GM18498 (cell line): ENCODE results near the gene TMEM244.
"Not testable (repeated sequence)": the region's sequence is repeated elsewhere in the genome, so short reads cannot be mapped to it uniquely, and the experiment has no call there.

Experiments
- ATAC-seq: cut with Tn5 transposase; IDR thresholded peaks from one replicate; pipeline ENCODE4 v1.9.1; 2021; ENCODE audit warnings: mild to moderate bottlenecking, moderate library complexity; ENCODE audit not compliant: unreplicated experiment

TMEM244 gene

GRCh38 chr6:129867403-129867802, 6.3 kb upstream of the TMEM244 start:
- no peak for ATAC-seq

GRCh38 chr6:129866688-129867087, 5.6 kb upstream of the TMEM244 start:
- no peak for ATAC-seq

DNA sequence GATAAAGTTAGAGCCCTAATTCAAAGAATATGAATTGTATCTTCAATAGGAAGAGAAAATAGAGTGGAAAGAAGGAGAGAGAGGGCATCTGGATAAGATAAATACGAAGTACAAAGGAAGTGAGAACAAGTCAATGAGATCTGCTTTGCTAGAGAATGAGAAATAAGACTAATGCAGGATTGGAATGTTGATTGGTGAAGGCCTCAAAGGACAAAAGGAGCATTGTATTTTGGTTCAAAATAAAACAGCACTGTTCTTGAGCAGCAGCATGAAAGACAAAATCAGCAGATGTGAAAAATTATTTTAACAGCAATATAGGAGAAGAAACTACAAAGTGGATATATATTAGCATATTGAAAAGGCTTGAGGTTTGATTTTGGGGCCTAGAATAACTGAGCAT, 5.1 kb upstream of the TMEM244 start:
- no peak for ATAC-seq

DNA sequence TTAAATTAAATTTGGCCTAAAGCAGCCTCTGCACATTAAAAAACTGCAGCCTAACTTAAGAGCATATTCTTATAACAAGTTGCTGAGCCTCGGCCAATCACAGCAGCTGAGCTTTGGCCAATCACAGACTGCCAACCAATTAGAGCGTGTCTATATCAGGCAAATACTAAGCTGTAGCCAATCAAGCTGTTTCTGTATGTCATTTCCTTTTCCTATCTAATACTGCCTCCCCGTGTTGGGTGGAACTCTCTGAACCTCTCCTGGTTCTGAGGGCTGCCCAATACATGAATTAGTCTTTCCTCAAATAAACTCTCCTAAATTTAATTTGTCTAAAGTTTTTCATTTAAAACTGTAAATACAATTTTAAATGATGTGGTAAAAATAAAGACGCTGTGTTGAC, 3.9 kb upstream of the TMEM244 start:
- no peak for ATAC-seq

- ATAC-seq: no peak
These were observed 2.5 kb upstream of the TMEM244 start for GRCh38 chr6:129863664-129864063.

- ATAC-seq: no peak
These were observed 1.6 kb downstream of the TMEM244 start for GRCh38 chr6:129859524-129859923.

- ATAC-seq: no peak
These were observed 3.3 kb downstream of the TMEM244 start for GRCh38 chr6:129857838-129858237.

DNA sequence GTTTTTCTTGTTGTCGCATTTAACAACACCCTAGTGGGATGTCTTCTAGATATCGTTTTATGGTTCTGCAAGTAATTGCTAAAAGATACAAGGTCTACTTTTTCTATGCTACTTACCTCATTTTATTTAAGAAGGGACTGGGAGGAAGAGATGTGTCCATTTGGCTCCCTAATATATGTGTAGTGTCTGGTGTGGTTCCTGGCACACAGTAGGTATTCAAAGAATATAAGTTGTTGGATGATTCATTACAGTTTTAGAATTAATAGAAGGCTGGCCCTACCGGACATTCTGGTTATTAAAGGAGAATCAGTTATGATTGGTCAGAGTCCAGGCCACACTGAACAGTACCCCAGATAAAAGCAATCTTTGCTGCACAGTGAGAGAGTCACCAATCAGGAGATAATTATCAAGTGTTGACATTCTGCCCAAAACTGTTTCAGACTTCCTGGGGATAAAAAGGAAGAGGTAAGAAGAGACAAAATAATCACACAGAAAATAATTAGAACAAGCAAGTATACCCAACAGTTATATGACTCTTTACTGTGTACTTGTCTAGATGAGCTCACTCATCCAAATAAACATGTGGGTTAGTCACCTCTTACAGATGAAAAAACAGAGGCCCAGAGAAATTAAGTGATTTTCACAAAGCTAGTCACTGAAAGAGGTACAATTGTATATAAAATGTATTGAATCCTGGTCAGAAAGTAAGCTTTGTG, 7.0 kb downstream of the TMEM244 start:
- no peak for ATAC-seq

DNA sequence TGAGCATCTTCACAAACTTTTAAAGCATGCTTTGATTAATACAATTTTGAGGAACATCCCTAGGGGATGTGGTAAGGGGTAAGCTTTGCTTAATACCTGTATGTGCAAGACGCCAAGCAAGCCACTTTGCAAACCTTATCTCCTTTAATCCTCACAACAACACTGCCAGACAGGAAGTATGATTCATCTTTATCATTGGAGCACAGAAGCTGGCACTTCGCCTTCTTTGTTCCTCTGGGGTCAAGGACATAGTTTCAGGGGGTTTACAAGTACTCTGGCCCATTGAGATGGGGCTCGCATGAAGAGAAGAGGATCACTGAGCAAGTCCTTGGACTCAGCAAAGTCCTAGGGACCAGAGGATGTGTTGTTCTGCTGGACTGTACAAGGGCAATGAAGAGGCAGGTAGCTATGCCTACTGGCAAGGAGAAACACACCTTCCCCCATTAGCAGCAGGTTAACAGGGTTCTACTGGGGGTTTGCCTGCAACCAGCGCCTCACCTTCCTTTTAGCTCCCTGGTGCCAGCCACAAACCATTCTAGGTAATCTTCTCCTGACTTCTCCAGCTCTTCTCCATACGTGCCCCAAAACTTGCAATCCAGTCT, 8.8 kb downstream of the TMEM244 start:
- no peak for ATAC-seq

DNA sequence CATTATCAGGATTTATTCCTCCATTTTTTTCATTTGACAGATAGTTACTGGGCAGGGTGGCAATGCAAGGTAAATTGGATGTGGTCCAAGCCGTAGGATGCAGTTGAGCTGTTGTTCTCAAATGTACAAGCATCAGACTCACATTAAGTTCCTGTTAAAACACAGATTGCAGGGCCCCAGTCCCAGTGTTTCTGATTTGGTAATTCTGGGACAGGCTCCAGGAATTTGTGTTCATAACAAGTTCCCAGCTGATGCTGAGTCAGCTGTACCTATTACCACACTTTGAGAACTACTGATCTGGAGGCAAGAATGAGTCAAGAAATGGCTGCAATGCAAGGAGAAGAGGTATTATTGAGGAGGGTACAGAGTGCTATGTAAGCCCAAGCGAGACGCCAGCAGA, 11.7 kb downstream of the TMEM244 start:
- no peak for ATAC-seq

GRCh38 chr6:129846761-129847160, 14.4 kb downstream of the TMEM244 start:
- ATAC-seq: no peak

- ATAC-seq: no peak
These were observed 15.4 kb downstream of the TMEM244 start for GRCh38 chr6:129845696-129846095.

DNA sequence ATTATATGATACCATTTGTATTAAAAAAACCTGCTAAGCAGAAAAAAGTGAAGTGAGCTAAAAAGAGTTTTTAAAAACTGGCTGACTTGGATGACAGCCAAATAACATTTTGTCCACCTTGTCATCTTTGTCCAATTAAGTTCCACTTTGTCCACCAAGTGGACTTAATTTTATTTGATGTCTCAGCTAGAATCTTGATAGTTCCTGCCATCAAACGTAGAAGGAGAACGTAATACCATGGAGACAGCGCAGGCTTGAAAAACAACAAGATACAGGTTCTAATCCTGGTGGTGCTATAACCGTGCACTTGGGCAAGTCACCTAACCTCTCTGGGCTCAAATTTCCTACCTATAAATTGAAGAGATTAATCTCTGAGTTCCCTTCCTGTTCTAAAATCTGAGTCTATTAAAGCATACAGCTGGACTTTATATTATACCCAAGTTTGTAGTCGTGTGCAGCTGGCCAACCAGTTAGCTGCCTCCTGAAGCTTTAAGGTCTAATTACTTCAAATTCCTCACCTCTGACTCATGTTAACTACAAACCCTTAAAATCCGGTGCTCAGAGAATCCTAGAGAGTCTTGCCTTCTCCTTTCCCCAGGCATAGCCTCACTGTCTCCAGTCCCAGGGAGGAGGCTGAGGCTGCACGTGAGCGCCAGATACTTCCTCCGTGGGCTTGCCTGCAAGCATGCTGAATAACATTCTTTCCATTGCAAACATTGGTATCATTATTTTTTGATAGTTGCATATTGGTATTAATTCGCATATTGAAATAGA, 16.8 kb downstream of the TMEM244 start:
- no peak for ATAC-seq

GRCh38 chr6:129843573-129843972, 17.5 kb downstream of the TMEM244 start:
- no peak for ATAC-seq

DNA sequence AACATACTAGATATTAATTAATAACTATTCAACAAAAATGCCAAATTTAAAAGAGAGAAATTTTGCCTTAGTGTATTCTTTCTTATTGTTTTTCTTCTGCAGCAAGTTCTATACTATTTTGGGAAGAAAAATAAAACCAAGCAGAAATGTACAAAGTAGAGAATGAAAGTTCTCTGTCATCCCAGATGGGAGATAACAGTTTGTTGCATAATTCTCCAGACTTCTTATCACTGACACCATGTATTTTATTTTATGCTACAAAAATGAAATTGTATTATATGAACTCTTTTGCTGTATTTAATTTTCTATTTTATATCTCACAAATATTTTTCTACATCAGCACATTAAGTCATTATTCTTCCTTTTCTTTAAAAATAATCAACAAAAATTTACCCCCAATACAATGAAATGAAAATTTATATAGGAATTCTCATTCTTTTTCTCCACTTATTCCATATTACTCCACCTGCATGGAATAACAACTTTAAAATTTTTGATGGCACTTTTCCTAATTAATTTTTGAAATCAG, 18.2 kb downstream of the TMEM244 start:
- no peak for ATAC-seq

DNA sequence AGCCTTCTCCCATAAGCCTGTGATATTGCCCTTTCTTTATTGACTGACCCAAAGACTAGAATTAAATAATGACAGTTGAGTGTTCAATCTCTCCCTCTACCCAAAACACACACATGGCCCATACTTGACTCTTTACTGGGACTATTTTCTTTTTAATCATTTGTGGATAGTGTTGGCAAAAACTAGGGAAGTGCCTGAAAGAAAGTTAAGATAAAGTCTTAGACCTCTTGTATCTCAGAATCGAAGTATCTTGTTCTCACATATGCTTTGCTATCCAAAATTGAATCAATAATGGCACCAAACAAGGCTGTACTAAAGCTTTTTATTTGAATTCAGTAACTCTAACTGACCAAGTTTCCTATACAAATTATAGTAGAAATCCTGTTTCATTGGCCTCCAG, 19.0 kb downstream of the TMEM244 start:
- ATAC-seq: no peak

- not testable (repeated sequence) for ATAC-seq
These were observed 21.6 kb downstream of the TMEM244 start for GRCh38 chr6:129839562-129839961.

DNA sequence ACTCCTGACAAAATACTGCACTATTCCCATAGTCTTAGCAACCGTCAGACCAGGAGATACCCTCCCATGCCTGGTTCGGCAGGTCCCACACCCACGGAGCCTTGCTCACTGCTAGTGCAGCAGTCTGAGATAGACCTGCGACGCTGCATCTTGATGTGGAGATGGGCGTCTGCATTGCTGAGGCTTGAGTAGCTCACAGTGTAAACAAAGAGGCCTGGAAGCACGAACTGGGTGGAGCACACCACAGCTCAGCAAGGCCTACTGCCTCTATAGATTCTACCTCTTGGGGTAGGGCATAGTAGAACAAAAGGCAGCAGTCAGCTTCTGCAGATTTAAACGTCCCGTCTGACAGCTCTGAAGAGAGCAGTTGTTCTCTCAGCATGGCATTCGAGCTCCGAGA, 25.4 kb downstream of the TMEM244 start:
- ATAC-seq: no peak

- ATAC-seq: no peak
These were observed 28.8 kb downstream of the TMEM244 start for GRCh38 chr6:129832299-129832698.

DNA sequence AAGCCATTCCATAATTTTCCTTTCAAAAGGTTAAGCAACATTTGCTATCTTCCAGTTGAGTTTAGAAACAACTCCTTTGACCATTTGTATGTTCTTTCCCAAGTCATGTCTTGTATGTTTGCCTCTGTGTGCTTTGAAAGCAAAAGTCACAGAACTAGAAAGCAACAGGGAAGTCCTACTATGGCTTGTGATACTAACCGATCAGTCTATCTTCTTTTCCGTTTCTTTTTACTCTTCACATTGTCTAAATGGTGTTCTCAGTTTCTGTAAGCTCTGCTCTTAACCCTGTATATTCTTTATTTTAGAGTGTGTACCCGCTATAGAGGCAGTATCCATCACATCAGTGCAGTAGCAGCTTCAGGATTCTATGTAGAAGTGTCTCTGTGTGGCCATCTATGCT, 32.9 kb downstream of the TMEM244 start:
- no peak for ATAC-seq

GRCh38 chr6:129818251-129818650, 42.9 kb downstream of the TMEM244 start:
- ATAC-seq: no peak

DNA sequence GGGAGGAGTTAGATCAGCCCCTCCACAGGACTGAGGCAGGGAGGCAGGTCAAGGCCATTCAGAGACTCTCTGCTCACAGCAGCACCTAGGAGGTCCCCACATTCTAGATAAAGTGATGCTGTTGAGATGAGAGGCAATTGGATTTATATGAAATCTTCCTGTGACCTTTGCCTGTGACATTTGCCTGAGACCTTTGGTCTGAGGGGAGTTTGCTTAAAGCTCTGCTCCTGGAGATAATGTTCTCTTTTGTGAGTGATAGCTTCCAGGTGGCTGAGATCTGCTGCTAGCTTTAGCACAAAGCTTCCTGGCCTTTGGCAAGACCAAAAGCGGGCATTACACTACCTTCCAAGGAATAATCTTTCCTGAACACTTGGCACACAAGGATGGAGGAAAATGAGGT, 43.3 kb downstream of the TMEM244 start:
- ATAC-seq: no peak
